ENCODE results near the gene GYG2.

The GYG2 gene

DNA sequence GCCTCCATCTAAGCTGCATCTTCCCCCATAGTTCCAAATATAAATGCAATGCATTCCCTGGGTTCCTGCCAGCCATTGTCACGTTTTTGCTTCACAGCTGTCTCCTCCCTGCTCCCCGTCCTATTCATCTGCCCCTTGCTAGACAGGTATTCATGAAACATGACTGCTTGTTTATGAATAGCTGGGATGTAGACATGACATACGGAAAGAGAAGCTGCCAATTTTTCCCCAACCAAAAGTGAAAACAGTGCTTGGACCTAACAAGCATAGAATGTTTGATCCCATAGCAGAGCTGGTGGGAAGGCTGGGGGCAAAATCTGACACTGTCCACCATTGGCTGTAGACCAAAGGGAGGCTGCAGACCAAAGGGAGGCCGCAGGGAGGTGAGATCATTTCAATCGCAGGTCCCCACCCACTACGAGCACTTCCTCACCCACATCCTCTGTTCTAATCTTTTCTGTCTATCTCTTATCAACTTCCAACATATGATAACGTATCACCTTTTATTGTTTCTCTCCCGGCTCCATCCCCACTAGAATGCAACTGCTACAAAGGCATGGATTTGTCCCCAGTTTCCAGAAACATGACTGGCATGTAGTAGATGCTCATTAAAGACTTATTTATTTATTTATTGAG is 8.5 kb upstream of the GYG2 start (continued):
- TF ChIP-seq, protein P1, sequence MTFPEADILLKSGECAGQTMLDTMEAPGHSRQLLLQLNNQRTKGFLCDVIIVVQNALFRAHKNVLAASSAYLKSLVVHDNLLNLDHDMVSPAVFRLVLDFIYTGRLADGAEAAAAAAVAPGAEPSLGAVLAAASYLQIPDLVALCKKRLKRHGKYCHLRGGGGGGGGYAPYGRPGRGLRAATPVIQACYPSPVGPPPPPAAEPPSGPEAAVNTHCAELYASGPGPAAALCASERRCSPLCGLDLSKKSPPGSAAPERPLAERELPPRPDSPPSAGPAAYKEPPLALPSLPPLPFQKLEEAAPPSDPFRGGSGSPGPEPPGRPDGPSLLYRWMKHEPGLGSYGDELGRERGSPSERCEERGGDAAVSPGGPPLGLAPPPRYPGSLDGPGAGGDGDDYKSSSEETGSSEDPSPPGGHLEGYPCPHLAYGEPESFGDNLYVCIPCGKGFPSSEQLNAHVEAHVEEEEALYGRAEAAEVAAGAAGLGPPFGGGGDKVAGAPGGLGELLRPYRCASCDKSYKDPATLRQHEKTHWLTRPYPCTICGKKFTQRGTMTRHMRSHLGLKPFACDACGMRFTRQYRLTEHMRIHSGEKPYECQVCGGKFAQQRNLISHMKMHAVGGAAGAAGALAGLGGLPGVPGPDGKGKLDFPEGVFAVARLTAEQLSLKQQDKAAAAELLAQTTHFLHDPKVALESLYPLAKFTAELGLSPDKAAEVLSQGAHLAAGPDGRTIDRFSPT (tag by site-specific recombination; IDR thresholded peaks at IDR 0.05) = no peak

DNA sequence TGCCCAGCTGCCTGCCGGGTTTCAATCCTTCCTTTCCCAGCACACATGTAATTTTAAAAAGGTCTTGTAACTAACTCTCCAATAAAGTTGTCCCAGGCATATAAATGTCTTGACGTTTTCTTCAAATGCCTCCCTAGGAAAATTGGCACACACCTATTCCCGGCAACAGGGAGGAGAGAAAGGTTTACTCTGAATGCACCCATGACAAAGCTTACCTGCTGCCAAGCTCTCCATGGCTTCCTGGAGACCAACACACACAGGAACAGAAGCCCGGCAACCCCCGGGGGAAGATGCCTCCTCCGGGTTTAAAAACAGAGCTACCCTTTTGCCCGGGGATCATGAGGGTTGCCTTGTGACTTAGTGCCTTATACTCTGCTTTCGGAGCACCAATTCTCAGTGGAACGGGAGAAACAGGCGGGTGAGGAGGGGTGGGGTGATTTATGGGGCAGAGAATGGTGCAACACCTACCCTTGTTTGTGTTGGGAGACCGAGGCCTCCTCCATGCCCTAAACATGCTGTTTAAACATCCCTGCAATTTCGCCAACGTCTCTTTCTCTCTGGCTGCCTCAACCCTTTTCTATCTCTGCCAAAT is 4.8 kb upstream of the GYG2 start:
- CTCF ChIA-PET = interaction anchor here (0.5 to 0.6 kb wide), 2 partner anchors 19 to 65 kb away, joined by 3 to 6 read pairs; no protein-coding TSS in a partner anchor
- H3K4me3 ChIP-seq (ENCODE audit: low read depth, low read length) = no peak overlapping the region
- no peaks in the 10 kb centered on the region for H3K36me3 ChIP-seq (ENCODE audit: control insufficient read depth in 2 of 2, insufficient read depth in 1 of 2, low read length in 2 of 2)
- TF ChIP-seq, protein P2, sequence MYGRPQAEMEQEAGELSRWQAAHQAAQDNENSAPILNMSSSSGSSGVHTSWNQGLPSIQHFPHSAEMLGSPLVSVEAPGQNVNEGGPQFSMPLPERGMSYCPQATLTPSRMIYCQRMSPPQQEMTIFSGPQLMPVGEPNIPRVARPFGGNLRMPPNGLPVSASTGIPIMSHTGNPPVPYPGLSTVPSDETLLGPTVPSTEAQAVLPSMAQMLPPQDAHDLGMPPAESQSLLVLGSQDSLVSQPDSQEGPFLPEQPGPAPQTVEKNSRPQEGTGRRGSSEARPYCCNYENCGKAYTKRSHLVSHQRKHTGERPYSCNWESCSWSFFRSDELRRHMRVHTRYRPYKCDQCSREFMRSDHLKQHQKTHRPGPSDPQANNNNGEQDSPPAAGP (tag by site-specific recombination; IDR thresholded peaks at IDR 0.05) = no peak
- TF ChIP-seq KLF10 (tag by site-specific recombination; IDR thresholded peaks at IDR 0.05) (no peak), ZBTB20 (tag by site-specific recombination; IDR thresholded peaks at IDR 0.05) (no peak), ZSCAN30 (tag by site-specific recombination; IDR thresholded peaks at IDR 0.05) (no peak), ZNF560 (tag by site-specific recombination; IDR thresholded peaks at IDR 0.05; ENCODE audit: borderline replicate concordance) (no peak), ZNF175 (tag by site-specific recombination; IDR thresholded peaks at IDR 0.05) (no peak), ZNF239 (tag by site-specific recombination; IDR thresholded peaks at IDR 0.05) (no peak), TCF7L2 (IDR thresholded peaks at IDR 0.05; ENCODE audit: borderline replicate concordance, low read depth, low read length) (no peak), ZNF140 (tag by site-specific recombination; IDR thresholded peaks at IDR 0.05) (no peak), HOXA7 (CRISPR knock-in tag; IDR thresholded peaks at IDR 0.05; ENCODE audit: borderline replicate concordance) (no peak), TRIM28 (IDR thresholded peaks at IDR 0.05; ENCODE audit: borderline replicate concordance, low read length) (no peak), ZNF621 (tag by site-specific recombination; IDR thresholded peaks at IDR 0.05) (no peak), ZFHX2 (tag by site-specific recombination; conservative IDR thresholded peaks at IDR 0.05) (no peak), SCRT2 (tag by site-specific recombination; IDR thresholded peaks at IDR 0.05) (no peak), ZBTB21 (tag by site-specific recombination; IDR thresholded peaks at IDR 0.05) (no peak)
- TF ChIP-seq, protein P3, sequence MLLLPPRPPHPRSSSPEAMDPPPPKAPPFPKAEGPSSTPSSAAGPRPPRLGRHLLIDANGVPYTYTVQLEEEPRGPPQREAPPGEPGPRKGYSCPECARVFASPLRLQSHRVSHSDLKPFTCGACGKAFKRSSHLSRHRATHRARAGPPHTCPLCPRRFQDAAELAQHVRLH (tag by site-specific recombination; IDR thresholded peaks at IDR 0.05) = no peak
- TF ChIP-seq, protein P4, sequence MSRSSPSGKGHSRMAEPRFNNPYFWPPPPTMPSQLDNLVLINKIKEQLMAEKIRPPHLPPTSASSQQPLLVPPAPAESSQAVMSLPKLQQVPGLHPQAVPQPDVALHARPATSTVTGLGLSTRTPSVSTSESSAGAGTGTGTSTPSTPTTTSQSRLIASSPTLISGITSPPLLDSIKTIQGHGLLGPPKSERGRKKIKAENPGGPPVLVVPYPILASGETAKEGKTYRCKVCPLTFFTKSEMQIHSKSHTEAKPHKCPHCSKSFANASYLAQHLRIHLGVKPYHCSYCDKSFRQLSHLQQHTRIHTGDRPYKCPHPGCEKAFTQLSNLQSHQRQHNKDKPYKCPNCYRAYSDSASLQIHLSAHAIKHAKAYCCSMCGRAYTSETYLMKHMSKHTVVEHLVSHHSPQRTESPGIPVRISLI (tag by site-specific recombination; IDR thresholded peaks at IDR 0.05) = no peak
- no peaks in the 10 kb centered on the region for H3K4me1 ChIP-seq (ENCODE audit: control insufficient read depth, insufficient read depth, low read length)
- POLR2A ChIA-PET = no interaction called here
- no peak overlapping the region for H3K27ac ChIP-seq (ENCODE audit: extremely low read depth, low read depth, low read length)
- no peaks in the 10 kb centered on the region for H3K9me3 ChIP-seq (ENCODE audit: control insufficient read depth, insufficient read depth, low read depth, low read length)

DNA sequence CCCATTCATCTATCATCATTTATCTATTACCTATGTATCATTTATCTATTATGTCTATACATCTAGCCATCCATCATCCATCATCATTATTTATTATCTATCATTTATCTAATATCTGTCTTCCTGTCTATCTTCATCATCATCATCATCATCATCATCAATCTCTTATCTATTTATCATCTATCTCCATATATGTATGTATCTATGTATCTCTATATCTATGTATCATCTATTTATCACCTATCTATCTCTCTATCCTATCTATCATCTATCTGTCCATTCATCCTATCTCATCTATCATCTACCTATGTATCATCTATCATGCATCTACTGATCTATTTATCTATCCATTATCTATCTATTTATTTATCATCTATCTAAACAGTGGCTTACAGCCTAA is 3.8 kb upstream of the GYG2 start:
- Histone ChIP-seq H3K9me3 (ENCODE audit: control insufficient read depth, insufficient read depth, low read depth, low read length) (no peaks in the 10 kb centered on the region), H3K27ac (ENCODE audit: extremely low read depth, low read depth, low read length) (no peak overlapping the region), H3K4me3 (ENCODE audit: low read depth, low read length) (no peak overlapping the region), H3K4me1 (ENCODE audit: control insufficient read depth, insufficient read depth, low read length) (no peaks in the 10 kb centered on the region), H3K36me3 (ENCODE audit: control insufficient read depth in 2 of 2, insufficient read depth in 1 of 2, low read length in 2 of 2) (no peaks in the 10 kb centered on the region)
- CTCF ChIA-PET = no interaction called here
- POLR2A ChIA-PET = no interaction called here
- TF ChIP-seq ZNF223 (tag by site-specific recombination; IDR thresholded peaks at IDR 0.05) (no peak), ZNF423 (tag by site-specific recombination; IDR thresholded peaks at IDR 0.05) (no peak), ZNF785 (tag by site-specific recombination; IDR thresholded peaks at IDR 0.05) (no peak), ZNF585B (tag by site-specific recombination; IDR thresholded peaks at IDR 0.05) (no peak), ZNF302 (tag by site-specific recombination; IDR thresholded peaks at IDR 0.05; ENCODE audit: low read depth) (no peak), ZNF473 (tag by site-specific recombination; IDR thresholded peaks at IDR 0.05) (no peak), BCL11A (tag by site-specific recombination; IDR thresholded peaks at IDR 0.05; ENCODE audit: low read depth) (no peak), ZNF341 (tag by site-specific recombination; IDR thresholded peaks at IDR 0.05; ENCODE audit: low read depth) (no peak)
- TF ChIP-seq, protein P5, sequence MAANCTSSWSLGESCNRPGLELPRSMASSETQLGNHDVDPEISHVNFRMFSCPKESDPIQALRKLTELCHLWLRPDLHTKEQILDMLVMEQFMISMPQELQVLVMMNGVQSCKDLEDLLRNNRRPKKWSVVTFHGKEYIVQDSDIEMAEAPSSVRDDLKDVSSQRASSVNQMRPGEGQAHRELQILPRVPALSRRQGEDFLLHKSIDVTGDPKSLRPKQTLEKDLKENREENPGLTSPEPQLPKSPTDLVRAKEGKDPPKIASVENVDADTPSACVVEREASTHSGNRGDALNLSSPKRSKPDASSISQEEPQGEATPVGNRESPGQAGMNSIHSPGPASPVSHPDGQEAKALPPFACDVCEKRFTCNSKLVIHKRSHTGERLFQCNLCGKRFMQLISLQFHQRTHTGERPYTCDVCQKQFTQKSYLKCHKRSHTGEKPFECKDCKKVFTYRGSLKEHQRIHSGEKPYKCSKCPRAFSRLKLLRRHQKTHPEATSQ (tag by site-specific recombination; IDR thresholded peaks at IDR 0.05) = no peak
- TF ChIP-seq, protein P6, sequence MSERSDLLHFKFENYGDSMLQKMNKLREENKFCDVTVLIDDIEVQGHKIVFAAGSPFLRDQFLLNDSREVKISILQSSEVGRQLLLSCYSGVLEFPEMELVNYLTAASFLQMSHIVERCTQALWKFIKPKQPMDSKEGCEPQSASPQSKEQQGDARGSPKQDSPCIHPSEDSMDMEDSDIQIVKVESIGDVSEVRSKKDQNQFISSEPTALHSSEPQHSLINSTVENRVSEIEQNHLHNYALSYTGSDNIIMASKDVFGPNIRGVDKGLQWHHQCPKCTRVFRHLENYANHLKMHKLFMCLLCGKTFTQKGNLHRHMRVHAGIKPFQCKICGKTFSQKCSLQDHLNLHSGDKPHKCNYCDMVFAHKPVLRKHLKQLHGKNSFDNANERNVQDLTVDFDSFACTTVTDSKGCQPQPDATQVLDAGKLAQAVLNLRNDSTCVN (tag by site-specific recombination; optimal IDR thresholded peaks at IDR 0.05) = no peak

All from HEK293 (cell line).